ENCODE data around the gene TFAM. TPM values are rescaled to one million over a fixed set of nuclear protein-coding genes. Genes with fewer than 3 reads are reported as not detected.

TFAM gene
- polyA plus RNA-seq (2013, experiment 1 of 2): 106 TPM
- 110 TPM for polyA plus RNA-seq (2013, experiment 2 of 2)

DNA sequence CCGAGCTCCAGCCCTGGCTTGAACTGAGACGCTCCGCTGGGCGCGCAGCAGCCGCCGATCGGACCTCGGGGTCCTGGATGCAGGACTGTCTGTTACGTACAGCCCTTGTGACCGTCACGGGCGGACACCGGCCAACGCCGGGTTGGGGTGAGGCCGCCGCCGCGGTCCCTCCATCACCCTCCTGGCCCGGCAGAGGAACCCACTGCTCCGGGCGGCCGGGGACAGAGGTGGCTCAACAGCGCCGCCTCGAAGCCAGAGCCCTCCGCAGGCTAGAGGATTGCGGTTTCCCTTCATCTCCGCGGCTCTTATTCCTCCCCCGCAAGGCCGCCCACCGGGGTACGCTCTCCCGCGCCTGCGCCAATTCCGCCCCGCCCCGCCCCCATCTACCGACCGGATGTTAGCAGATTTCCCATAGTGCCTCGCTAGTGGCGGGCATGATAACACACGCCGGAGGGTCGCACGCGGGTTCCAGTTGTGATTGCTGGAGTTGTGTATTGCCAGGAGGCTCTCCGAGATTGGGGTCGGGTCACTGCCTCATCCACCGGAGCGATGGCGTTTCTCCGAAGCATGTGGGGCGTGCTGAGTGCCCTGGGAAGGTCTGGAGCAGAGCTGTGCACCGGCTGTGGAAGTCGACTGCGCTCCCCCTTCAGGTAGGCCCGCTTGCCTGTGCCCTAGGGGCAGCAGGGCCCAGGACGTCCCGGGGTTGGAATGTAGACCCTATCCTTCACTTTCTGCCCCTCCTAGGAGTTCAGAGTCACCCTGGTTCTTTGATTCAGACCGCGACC lies at the start of gene TFAM:
TFAM (plus strand) TSS at position 412 of the 785 bp plus-strand sequence; CDS start at position 550, 138 bp downstream.
- Histone ChIP-seq H3K56ac (ENCODE audit: low read length) (peak within 1 kb of the TSS; percentile 99), H3K79me1 (ENCODE audit: low read length) (peaks cover 4% of the 10 kb centered on the region), H3K23ac (ENCODE audit: low read length) (peak within 1 kb of the TSS; percentile 74), H3K18ac (ENCODE audit: low read length) (peak within 1 kb of the TSS; percentile 87), H2AK5ac (ENCODE audit: low read length) (no peak within 1 kb of the TSS), H3K79me2 (ENCODE audit: control insufficient read depth, insufficient read depth, low read length) (peaks cover 24% of the 10 kb centered on the region), H4K5ac (ENCODE audit: low read length) (no peak within 1 kb of the TSS), H2BK15ac (replicated peaks; ENCODE audit: low read depth) (no peak within 1 kb of the TSS), H4K8ac (ENCODE audit: low read depth, low read length) (no peak within 1 kb of the TSS), H2BK120ac (ENCODE audit: low read depth, low read length) (peak within 1 kb of the TSS; percentile 16), H3K9ac (ENCODE audit: low read length) (peak within 1 kb of the TSS; percentile 98), H3K4me3 (ENCODE audit: low read length) (peak within 1 kb of the TSS; percentile 87), H2BK5ac (ENCODE audit: low read length) (peak within 1 kb of the TSS; percentile 86), H3K4ac (ENCODE audit: low read depth, low read length) (peak within 1 kb of the TSS; percentile 87), H3K4me2 (ENCODE audit: low read length) (peak within 1 kb of the TSS; percentile 56), H3K4me1 (ENCODE audit: control insufficient read depth, low read depth, low read length) (no peaks in the 10 kb centered on the region), H3K27ac (ENCODE audit: low read depth, low read length) (peak within 1 kb of the TSS; percentile 98), H3K27me3 (ENCODE audit: insufficient read depth, low read length, poor library complexity) (no peaks in the 10 kb centered on the region), H3K36me3 (ENCODE audit: control insufficient read depth, insufficient read depth, low read length) (peaks cover 2% of the 10 kb centered on the region)
- no CpG with 5 or more reads among the region's 65 CpGs for WGBS (ENCODE audit: extremely low coverage, insufficient coverage, low lambda C conversion rate)
- peak; percentile 92 for DNase-seq

DNA sequence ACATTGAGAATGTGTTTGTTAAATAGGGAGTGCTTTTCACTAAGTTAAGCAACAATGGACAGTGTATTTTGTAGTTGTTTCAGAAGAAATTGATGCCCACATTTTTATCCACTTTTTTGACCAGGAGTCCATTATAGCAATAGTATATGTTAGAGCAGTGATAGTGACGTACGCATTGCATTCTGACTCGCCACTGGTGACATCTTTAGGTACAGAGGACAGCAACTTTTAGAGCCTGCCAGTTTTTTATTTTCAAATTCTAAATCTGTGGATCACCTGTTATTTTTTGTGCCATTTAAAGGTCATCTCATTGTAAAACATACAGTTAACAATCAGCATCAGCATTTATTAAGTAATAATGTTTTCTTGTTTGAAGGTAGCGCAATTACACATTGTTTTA lies 49.0 kb upstream of the TFAM start:
- H2BK15ac ChIP-seq (replicated peaks; ENCODE audit: low read depth): no peak overlapping the region
- no peaks in the 10 kb centered on the region for H3K36me3 ChIP-seq (ENCODE audit: control insufficient read depth, insufficient read depth, low read length)
- H3K4me3 ChIP-seq (ENCODE audit: low read length): no peak overlapping the region
- H4K8ac ChIP-seq (ENCODE audit: low read depth, low read length): no peak overlapping the region
- no peak overlapping the region for H3K23ac ChIP-seq (ENCODE audit: low read length)
- H4K5ac ChIP-seq (ENCODE audit: low read length): no peak overlapping the region
- no peaks in the 10 kb centered on the region for H3K4me1 ChIP-seq (ENCODE audit: control insufficient read depth, low read depth, low read length)
- H3K18ac ChIP-seq (ENCODE audit: low read length): no peak overlapping the region
- no peak overlapping the region for H3K27ac ChIP-seq (ENCODE audit: low read depth, low read length)
- no CpG with 5 or more reads among the region's 4 CpGs for WGBS (ENCODE audit: extremely low coverage, insufficient coverage, low lambda C conversion rate)
- H3K79me1 ChIP-seq (ENCODE audit: low read length): peaks cover 5% of the 10 kb centered on the region
- H3K9ac ChIP-seq (ENCODE audit: low read length): peak overlapping the region; percentile 33
- H3K4me2 ChIP-seq (ENCODE audit: low read length): peak overlapping the region; percentile 8
- H2BK5ac ChIP-seq (ENCODE audit: low read length): no peak overlapping the region
- H2AK5ac ChIP-seq (ENCODE audit: low read length): no peak overlapping the region
- peaks cover 15% of the 10 kb centered on the region for H3K79me2 ChIP-seq (ENCODE audit: control insufficient read depth, insufficient read depth, low read length)
- no peaks in the 10 kb centered on the region for H3K27me3 ChIP-seq (ENCODE audit: insufficient read depth, low read length, poor library complexity)
- no peak overlapping the region for H2BK120ac ChIP-seq (ENCODE audit: low read depth, low read length)
- no peak overlapping the region for H3K56ac ChIP-seq (ENCODE audit: low read length)
- H3K4ac ChIP-seq (ENCODE audit: low read depth, low read length): no peak overlapping the region
- DNase-seq: no peak

DNA sequence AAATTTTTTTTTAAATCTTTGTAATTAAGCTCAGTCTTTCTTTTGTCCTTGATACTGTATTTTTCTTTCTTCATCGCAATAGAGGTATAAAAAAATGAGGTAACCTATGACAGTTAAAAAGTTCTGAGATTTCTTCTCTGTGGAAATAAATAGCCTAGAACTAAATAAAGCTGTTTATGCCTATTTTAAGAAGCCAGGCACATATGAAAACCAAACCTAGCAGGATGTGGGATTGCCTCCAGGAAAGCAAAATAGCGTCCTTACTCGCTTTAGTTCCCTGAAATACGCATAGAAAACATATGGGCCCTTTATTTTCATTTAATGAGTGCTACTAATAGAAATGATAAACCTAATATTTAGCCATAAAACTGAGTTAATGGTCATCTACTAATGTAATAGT lies 43.8 kb upstream of the TFAM start:
- DNase-seq: no peak
- H3K27me3 ChIP-seq (ENCODE audit: insufficient read depth, low read length, poor library complexity): no peaks in the 10 kb centered on the region
- H4K5ac ChIP-seq (ENCODE audit: low read length): no peak overlapping the region
- no peak overlapping the region for H3K4me2 ChIP-seq (ENCODE audit: low read length)
- H3K9ac ChIP-seq (ENCODE audit: low read length): no peak overlapping the region
- peaks cover 4% of the 10 kb centered on the region for H3K4me1 ChIP-seq (ENCODE audit: control insufficient read depth, low read depth, low read length)
- no peak overlapping the region for H3K4ac ChIP-seq (ENCODE audit: low read depth, low read length)
- no peak overlapping the region for H2BK5ac ChIP-seq (ENCODE audit: low read length)
- H3K27ac ChIP-seq (ENCODE audit: low read depth, low read length): no peak overlapping the region
- no peaks in the 10 kb centered on the region for H3K36me3 ChIP-seq (ENCODE audit: control insufficient read depth, insufficient read depth, low read length)
- H2BK15ac ChIP-seq (replicated peaks; ENCODE audit: low read depth): no peak overlapping the region
- no peak overlapping the region for H2BK120ac ChIP-seq (ENCODE audit: low read depth, low read length)
- no peak overlapping the region for H4K8ac ChIP-seq (ENCODE audit: low read depth, low read length)
- no peak overlapping the region for H3K23ac ChIP-seq (ENCODE audit: low read length)
- no peak overlapping the region for H3K4me3 ChIP-seq (ENCODE audit: low read length)
- H3K18ac ChIP-seq (ENCODE audit: low read length): no peak overlapping the region
- no peak overlapping the region for H3K56ac ChIP-seq (ENCODE audit: low read length)
- WGBS (ENCODE audit: extremely low coverage, insufficient coverage, low lambda C conversion rate): no CpG with 5 or more reads among the region's 4 CpGs
- peaks cover 8% of the 10 kb centered on the region for H3K79me1 ChIP-seq (ENCODE audit: low read length)
- peaks cover 15% of the 10 kb centered on the region for H3K79me2 ChIP-seq (ENCODE audit: control insufficient read depth, insufficient read depth, low read length)
- H2AK5ac ChIP-seq (ENCODE audit: low read length): no peak overlapping the region

DNA sequence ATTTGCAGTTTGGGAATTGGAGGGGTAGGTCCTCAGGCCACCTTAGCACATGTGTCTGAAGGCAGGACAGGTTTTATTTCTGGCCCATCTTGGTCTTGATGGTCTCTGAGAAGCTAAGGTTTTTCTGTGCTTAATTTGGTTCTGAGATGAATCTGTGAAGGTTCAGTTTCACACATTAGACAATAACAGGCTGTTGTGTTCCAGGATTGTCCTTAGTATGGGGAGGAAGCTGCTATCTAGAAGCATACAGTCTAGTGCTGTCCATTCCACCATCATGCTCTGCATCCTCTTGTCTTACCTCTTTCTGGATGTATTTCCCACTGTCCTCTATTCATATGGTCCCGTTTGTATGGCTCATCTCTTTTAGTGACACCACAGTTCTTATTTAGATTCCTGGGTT lies 43.3 kb upstream of the TFAM start:
- no peak overlapping the region for H4K5ac ChIP-seq (ENCODE audit: low read length)
- no peaks in the 10 kb centered on the region for H3K36me3 ChIP-seq (ENCODE audit: control insufficient read depth, insufficient read depth, low read length)
- H2BK5ac ChIP-seq (ENCODE audit: low read length): no peak overlapping the region
- peaks cover 10% of the 10 kb centered on the region for H3K79me1 ChIP-seq (ENCODE audit: low read length)
- no peak overlapping the region for H2BK120ac ChIP-seq (ENCODE audit: low read depth, low read length)
- H3K4ac ChIP-seq (ENCODE audit: low read depth, low read length): no peak overlapping the region
- DNase-seq: no peak
- H3K4me2 ChIP-seq (ENCODE audit: low read length): no peak overlapping the region
- H3K9ac ChIP-seq (ENCODE audit: low read length): no peak overlapping the region
- no CpG with 5 or more reads among the region's 1 CpG for WGBS (ENCODE audit: extremely low coverage, insufficient coverage, low lambda C conversion rate)
- H3K27me3 ChIP-seq (ENCODE audit: insufficient read depth, low read length, poor library complexity): no peaks in the 10 kb centered on the region
- no peak overlapping the region for H4K8ac ChIP-seq (ENCODE audit: low read depth, low read length)
- no peak overlapping the region for H3K23ac ChIP-seq (ENCODE audit: low read length)
- H3K18ac ChIP-seq (ENCODE audit: low read length): no peak overlapping the region
- H3K4me1 ChIP-seq (ENCODE audit: control insufficient read depth, low read depth, low read length): peaks cover 4% of the 10 kb centered on the region
- no peak overlapping the region for H3K4me3 ChIP-seq (ENCODE audit: low read length)
- H2BK15ac ChIP-seq (replicated peaks; ENCODE audit: low read depth): no peak overlapping the region
- H3K56ac ChIP-seq (ENCODE audit: low read length): no peak overlapping the region
- H3K27ac ChIP-seq (ENCODE audit: low read depth, low read length): no peak overlapping the region
- no peak overlapping the region for H2AK5ac ChIP-seq (ENCODE audit: low read length)
- H3K79me2 ChIP-seq (ENCODE audit: control insufficient read depth, insufficient read depth, low read length): peaks cover 17% of the 10 kb centered on the region

DNA sequence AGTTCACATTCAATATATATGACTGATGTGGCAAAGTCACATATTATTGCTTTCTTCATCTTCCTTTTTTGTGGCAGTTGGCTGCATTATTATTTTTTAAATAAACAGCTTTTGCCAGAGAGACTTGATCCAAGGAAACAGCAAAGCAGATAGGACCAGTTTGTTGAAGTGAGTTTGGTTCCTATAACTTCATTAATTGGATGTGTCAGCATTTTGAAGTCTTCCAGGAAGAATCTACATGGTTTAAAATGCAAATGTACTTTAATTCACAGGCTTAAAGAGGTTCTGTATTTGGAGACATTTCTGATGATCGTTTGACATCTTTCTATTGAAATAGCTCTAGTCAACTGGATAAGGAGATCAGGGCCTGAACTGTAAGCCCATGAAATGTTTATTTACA lies 37.2 kb upstream of the TFAM start:
- no peak overlapping the region for H2BK15ac ChIP-seq (replicated peaks; ENCODE audit: low read depth)
- H3K4me2 ChIP-seq (ENCODE audit: low read length): no peak overlapping the region
- H4K8ac ChIP-seq (ENCODE audit: low read depth, low read length): no peak overlapping the region
- no peak overlapping the region for H3K4me3 ChIP-seq (ENCODE audit: low read length)
- no CpG with 5 or more reads among the region's 1 CpG for WGBS (ENCODE audit: extremely low coverage, insufficient coverage, low lambda C conversion rate)
- no peak overlapping the region for H2BK120ac ChIP-seq (ENCODE audit: low read depth, low read length)
- H4K5ac ChIP-seq (ENCODE audit: low read length): no peak overlapping the region
- H3K18ac ChIP-seq (ENCODE audit: low read length): no peak overlapping the region
- H3K4ac ChIP-seq (ENCODE audit: low read depth, low read length): no peak overlapping the region
- no peak overlapping the region for H3K56ac ChIP-seq (ENCODE audit: low read length)
- H3K27me3 ChIP-seq (ENCODE audit: insufficient read depth, low read length, poor library complexity): no peaks in the 10 kb centered on the region
- no peak for DNase-seq
- no peak overlapping the region for H3K27ac ChIP-seq (ENCODE audit: low read depth, low read length)
- peaks cover 14% of the 10 kb centered on the region for H3K79me2 ChIP-seq (ENCODE audit: control insufficient read depth, insufficient read depth, low read length)
- no peak overlapping the region for H3K9ac ChIP-seq (ENCODE audit: low read length)
- H2BK5ac ChIP-seq (ENCODE audit: low read length): no peak overlapping the region
- H3K4me1 ChIP-seq (ENCODE audit: control insufficient read depth, low read depth, low read length): peaks cover 2% of the 10 kb centered on the region
- H3K23ac ChIP-seq (ENCODE audit: low read length): no peak overlapping the region
- H3K79me1 ChIP-seq (ENCODE audit: low read length): peaks cover 14% of the 10 kb centered on the region
- no peak overlapping the region for H2AK5ac ChIP-seq (ENCODE audit: low read length)
- H3K36me3 ChIP-seq (ENCODE audit: control insufficient read depth, insufficient read depth, low read length): no peaks in the 10 kb centered on the region

All from mesendoderm (in vitro differentiated cells).